Heart right ventricle (tissue), 16 donors: ENCODE data around the gene ADAMTS5. TPM values are rescaled to one million over a fixed set of nuclear protein-coding genes. Genes with fewer than 3 reads are reported as not detected.
A peak's percentile ranks its signal among the peaks of the same experiment; 100 is the strongest.

Experiments
- ATAC-seq, 8 donors: fragments of 200-7000 bp; cut with Tn5 transposase; one replicate each; pipeline ENCODE4 v1.9.1; 2020; ENCODE audit warnings: mild to moderate bottlenecking in 8 of 8, moderate library complexity in 8 of 8, moderate number of reproducible peaks in 1 of 8
- DNase-seq, 2 donors: peaks; one replicate each; pipeline ENCODE4 v3.0.0-alpha.2; 2020
- H3K27ac ChIP-seq, 10 donors: fragments of 200-600 bp; sonication (generic) in 2 of 10; one replicate each; pipeline versions ENCODE4 v1.5.0 to v1.8.0; 2020 to 2022; ENCODE audit warnings: mild to moderate bottlenecking in 3 of 10
- H3K27me3 ChIP-seq, 7 donors: fragments of 200-600 bp; one replicate each; pipeline ENCODE4 v1.8.0; 2021 to 2022; ENCODE audit warnings: mild to moderate bottlenecking in 2 of 7
- H3K36me3 ChIP-seq, 9 donors: fragments of 200-600 bp; sonication (generic) in 1 of 9; one replicate each; pipeline versions ENCODE4 v1.5.0 to v1.8.0; 2020 to 2022; ENCODE audit warnings: mild to moderate bottlenecking in 2 of 9
- H3K4me1 ChIP-seq, 9 donors: fragments of 200-600 bp; sonication (generic) in 1 of 9; one replicate each; pipeline versions ENCODE4 v1.5.0 to v1.8.0; 2020 to 2022; ENCODE audit warnings: mild to moderate bottlenecking in 4 of 9
- H3K4me3 ChIP-seq, 10 donors: fragments of 200-600 bp; sonication (generic) in 2 of 10; one replicate each; pipeline versions ENCODE4 v1.5.0 to v1.8.0; 2020 to 2022; ENCODE audit warnings: mild to moderate bottlenecking in 7 of 10, moderate library complexity in 2 of 10
- H3K9me3 ChIP-seq, 11 donors: fragments of 200-600 bp in 10 of 11; sonication (generic) in 2 of 11; one replicate each; pipeline versions ENCODE4 v1.5.0 to v1.8.0; 2013 to 2022; ENCODE audit warnings: mild to moderate bottlenecking in 2 of 11, control low read depth in 1 of 11, moderate library complexity in 1 of 11
- WGBS, 2 donors: extraction: QIAGEN DNeasy Blood & Tissue Kit; methylation state at CpG; one replicate each; pipeline ENCODE4 v1.1.7; 2013; ENCODE audit warnings: inconsistent platforms in 1 of 2; 5-methylcytosine and 5-hydroxymethylcytosine counted together
- intact Hi-C, 10 donors: fragments of 100-400 bp; cut with DNase I; formaldehyde crosslinking; loops; one replicate each; pipeline versions ENCODE4 v1.11.1 to v1.14.2; 2022
- polyA plus RNA-seq, 2 donors: library from polyadenylated mRNA; stranded (reverse); fragments of 200-250 nt; gene quantifications; one replicate each; pipeline ENCODE4 v1.2.3, GENCODE V29; 2013
- total RNA-seq, 10 donors: library from RNA; stranded (reverse); fragmentation: NEBNext Ultra II Directional in 3 of 10; extraction: Animal tissue kit (Norgen Biotek cat#: 25700) in 3 of 10; gene quantifications; one replicate each; pipeline versions ENCODE4 v1.2.1 to v1.2.4, GENCODE V29; 2021 to 2023
- TF ChIP-seq, protein P1 (sequence below), 9 donors: fragments of 200-600 bp; sonication (generic) in 2 of 9; IDR thresholded peaks; one replicate each; pipeline versions ENCODE4 v1.5.0 to v1.8.0; 2021 to 2022; ENCODE audit warnings: antibody characterized with exemption in 9 of 9, mild to moderate bottlenecking in 5 of 9, moderate library complexity in 1 of 9
- donor health status: Arrhythmogenic right ventricular cardiomyopathy.
- donor health status: ischemic (EF 13 %, LVEDD 7.1; RV severe dilation, severe dysfunction).
- donor health status: healthy with polysubstance abuse.
- donor health status: DM: no; HTN: yes; CAD: no.
- donor health status: DM: no; HTN: no; CAD: no.
- donor health status: ischemic (EF 25% LVEDD 6.9; RV normal size, moderate dysfunction).
- donor health status: ischemic (EF 25% LVEDD 5.7; RV mildly dilated, moderate dysfunction).
- donor health status: healthy.
- donor health status: DM: yes; HTN: yes; CAD: no.
- donor health status: Ischemic cardiomyopathy.
- donor health status: ischemic (EF 35%, LVEDD 5.7; RV mildly dilated, moderate dysfunction).
- donor health status: nonischemic (EF 11% LVEDD 7.7; RV severe dilation, severe dysfunction).
- donor health status: DM: yes; HTN: yes; CAD: no.
- donor health status: PGD.
- donor health status: ischemic (EF 29% LVEDD 5.4; RV normal size, mild dysfunction).
- donor health status: nonischemic (EF 23%, LVEDD 6.1; RV moderate dilation, normal function).

ADAMTS5 gene
- total and polyA plus RNA-seq, 12 donors, result 1.6 to 7.1 (median 2.9) TPM

DNA sequence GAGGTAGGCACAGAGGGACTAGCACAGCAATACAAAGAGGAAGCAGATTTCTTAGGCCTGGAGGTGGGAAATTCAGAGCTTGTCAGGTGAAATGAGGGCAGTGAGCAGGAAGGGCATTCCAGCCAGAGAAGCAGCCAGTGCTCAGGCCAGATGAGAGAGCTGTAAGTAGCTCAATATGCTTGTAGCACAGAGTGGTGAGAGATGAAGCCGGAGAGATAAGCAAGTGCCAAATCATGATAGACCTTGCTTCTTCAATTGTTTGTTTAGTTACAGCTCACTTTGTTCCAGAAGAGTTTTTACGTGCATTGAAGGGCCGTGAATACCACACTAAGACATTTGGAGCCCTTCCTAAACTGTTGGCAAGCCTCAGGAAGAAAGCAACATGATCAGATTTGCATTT is 79.6 kb downstream of the ADAMTS5 start:
- ATAC-seq, result no peak
- H3K4me1 ChIP-seq, result no peaks in the 10 kb centered on the region
- 44 to 47% methylated on average over 3 of the region's 3 CpGs for whole genome bisulfite sequencing, 2 donors
- DNase-seq, result no peak
- peaks cover 0 to 8% (median 0%) of the 10 kb centered on the region in 11 donors for H3K9me3 ChIP-seq
- no peak overlapping the region for H3K27ac ChIP-seq
- no peaks in the 10 kb centered on the region for H3K36me3 ChIP-seq
- intact Hi-C loops, result loop anchor here in 5 of 10 donors (10.0 kb wide), 2 partner anchors 668 to 678 kb away; no protein-coding TSS in a partner anchor
- TF ChIP-seq, protein P1, sequence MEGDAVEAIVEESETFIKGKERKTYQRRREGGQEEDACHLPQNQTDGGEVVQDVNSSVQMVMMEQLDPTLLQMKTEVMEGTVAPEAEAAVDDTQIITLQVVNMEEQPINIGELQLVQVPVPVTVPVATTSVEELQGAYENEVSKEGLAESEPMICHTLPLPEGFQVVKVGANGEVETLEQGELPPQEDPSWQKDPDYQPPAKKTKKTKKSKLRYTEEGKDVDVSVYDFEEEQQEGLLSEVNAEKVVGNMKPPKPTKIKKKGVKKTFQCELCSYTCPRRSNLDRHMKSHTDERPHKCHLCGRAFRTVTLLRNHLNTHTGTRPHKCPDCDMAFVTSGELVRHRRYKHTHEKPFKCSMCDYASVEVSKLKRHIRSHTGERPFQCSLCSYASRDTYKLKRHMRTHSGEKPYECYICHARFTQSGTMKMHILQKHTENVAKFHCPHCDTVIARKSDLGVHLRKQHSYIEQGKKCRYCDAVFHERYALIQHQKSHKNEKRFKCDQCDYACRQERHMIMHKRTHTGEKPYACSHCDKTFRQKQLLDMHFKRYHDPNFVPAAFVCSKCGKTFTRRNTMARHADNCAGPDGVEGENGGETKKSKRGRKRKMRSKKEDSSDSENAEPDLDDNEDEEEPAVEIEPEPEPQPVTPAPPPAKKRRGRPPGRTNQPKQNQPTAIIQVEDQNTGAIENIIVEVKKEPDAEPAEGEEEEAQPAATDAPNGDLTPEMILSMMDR (IDR thresholded peaks at IDR 0.05), result no peak
- H3K4me3 ChIP-seq, result no peak overlapping the region
- H3K27me3 ChIP-seq, result peaks cover 0 to 6% (median 0%) of the 10 kb centered on the region in 7 donors

DNA sequence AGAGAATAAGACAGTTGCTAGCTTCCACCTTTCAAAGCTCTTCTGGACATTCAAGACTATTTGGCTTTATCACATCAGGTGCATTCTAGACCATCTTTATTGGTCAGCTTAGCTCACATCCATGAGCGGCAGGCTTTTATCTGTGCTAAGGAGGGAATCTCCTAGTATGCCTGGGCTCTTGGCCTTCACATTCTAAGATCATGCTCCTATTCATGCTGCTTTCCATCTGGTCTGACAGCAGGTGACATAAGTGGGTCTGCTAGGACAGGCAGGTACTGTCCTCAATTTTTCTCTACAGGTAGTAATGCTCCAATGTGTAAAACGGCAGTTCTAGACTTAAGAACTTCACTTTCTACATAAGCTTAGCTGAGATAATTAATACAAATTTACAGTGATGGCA is 82.5 kb downstream of the ADAMTS5 start:
- Histone ChIP-seq H3K4me1 (no peaks in the 10 kb centered on the region), H3K27me3 (no peaks in the 10 kb centered on the region), H3K4me3 (no peak overlapping the region), H3K9me3 (peaks cover 0 to 8% (median 0%) of the 10 kb centered on the region in 11 donors), H3K36me3 (no peaks in the 10 kb centered on the region), H3K27ac (peak overlapping the region in 1 of 10 donors; percentile 24)
- TF ChIP-seq, protein P1 (IDR thresholded peaks at IDR 0.05), result no peak
- no peak for ATAC-seq
- no peak for DNase-seq
- WGBS, 2 donors, result 95% methylated on average over 2 of the region's 2 CpGs
- intact Hi-C loops, result loop anchor here in 5 of 10 donors (5.0 to 10.0 kb wide), 3 partner anchors 78 to 680 kb away; no protein-coding TSS in a partner anchor

DNA sequence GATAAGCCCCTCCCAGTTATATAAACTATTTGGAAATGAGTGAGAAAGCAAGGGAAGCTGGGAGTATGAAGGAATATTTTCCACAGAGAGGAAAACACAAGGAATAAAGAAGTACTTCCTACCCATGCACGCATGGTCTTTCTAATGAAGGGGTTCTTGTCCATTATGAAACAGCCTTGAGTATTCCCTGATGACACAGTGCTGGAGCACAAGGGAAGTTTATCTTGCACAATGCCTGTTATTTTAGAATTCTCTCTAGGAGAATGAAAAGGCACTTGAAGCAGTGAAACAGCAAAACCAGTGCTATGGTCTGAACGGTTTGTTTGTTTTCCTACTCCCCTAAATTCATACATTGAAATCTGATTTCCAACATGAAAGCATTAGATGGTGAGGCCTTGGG is 83.1 kb downstream of the ADAMTS5 start:
- 52 to 60% methylated on average over 2 of the region's 2 CpGs for WGBS, 2 donors
- H3K36me3 ChIP-seq, result no peaks in the 10 kb centered on the region
- peak in 4 of 8 donors; percentile 42 to 76 (median 58) for ATAC-seq
- TF ChIP-seq, protein P1 (IDR thresholded peaks at IDR 0.05), result no peak
- no peak for DNase-seq
- peaks cover 0 to 8% (median 0%) of the 10 kb centered on the region in 11 donors for H3K9me3 ChIP-seq
- no peaks in the 10 kb centered on the region for H3K27me3 ChIP-seq
- H3K27ac ChIP-seq, result peak overlapping the region in 2 of 10 donors; percentile 18 to 24
- no peak overlapping the region for H3K4me3 ChIP-seq
- intact Hi-C loops, result loop anchor here in 5 of 10 donors (5.0 to 10.0 kb wide), 3 partner anchors 79 to 681 kb away; no protein-coding TSS in a partner anchor
- no peaks in the 10 kb centered on the region for H3K4me1 ChIP-seq

DNA sequence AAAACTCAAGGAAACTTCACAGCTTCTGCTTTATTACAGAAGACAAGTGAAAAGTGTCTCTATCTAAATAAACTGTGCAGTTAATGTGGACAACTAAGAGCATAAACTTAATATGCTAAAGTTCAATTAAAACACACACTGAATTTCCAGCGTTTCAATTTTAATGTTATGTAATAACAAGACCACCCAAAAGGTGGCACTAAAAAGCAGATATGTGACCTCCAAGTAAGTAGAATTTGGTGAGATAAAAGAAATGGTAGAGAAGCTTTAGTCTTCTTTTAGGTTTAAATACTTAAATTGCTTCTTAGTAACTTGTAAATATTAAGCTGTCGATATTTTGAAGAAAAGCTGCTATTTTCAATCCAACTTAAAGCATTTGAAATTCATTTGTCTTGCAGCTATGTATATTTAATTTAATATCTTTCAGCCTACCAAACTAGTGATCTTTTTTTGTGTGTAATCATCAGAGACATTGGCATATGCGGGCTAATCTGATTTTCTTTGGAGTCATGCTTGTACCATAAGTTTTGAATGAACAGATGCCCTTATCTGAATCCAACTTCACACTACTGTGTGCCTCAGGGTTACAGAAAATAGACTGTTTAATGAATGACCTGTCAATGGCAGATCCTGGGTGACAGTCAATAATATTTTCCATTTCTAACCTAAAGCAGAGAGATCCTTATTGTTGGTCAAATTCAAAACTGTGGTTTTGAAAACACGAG is 85.2 kb downstream of the ADAMTS5 start:
- intact Hi-C loops, result loop anchor here in 6 of 10 donors (2.0 to 10.0 kb wide), 4 partner anchors 81 to 683 kb away; no protein-coding TSS in a partner anchor
- Histone ChIP-seq H3K27me3 (no peaks in the 10 kb centered on the region), H3K4me3 (no peak overlapping the region), H3K36me3 (no peaks in the 10 kb centered on the region), H3K4me1 (no peaks in the 10 kb centered on the region), H3K27ac (no peak overlapping the region), H3K9me3 (no peaks in the 10 kb centered on the region)
- DNase-seq (no peak), ATAC-seq (no peak)
- 53 to 57% methylated on average over 4 of the region's 4 CpGs for WGBS, 2 donors
- TF ChIP-seq, protein P1 (IDR thresholded peaks at IDR 0.05), result peak; percentile 15 to 61 (median 47)
